SK-N-MC (cell line): ENCODE results near the gene SLC9C1.

Source experiments
- DNase-seq: peaks from one replicate; pipeline ENCODE4 v3.0.0-alpha.2; 2011; ENCODE audit warnings: low read depth, low spot score
- H3K27ac ChIP-seq: fragments of 200-600 bp; sonication (generic); 2 replicates; pipeline ENCODE4 v1.5.1; 2016; ENCODE audit warnings: mixed run types
- H3K36me3 ChIP-seq: fragments of 200-600 bp; sonication (generic); 2 replicates; pipeline ENCODE4 v1.6.1; 2017; ENCODE audit warnings: antibody characterized with exemption, low read length, mixed read lengths; ENCODE audit not compliant: insufficient read depth
- H3K4me3 ChIP-seq: fragments of 200-600 bp; sonication (generic); 2 replicates; pipeline ENCODE4 v1.5.1; 2016
- H3K9ac ChIP-seq: fragments of 200-600 bp; sonication (generic); 2 replicates; pipeline ENCODE4 v1.8.0; 2017; ENCODE audit warnings: mixed run types, mixed read lengths; ENCODE audit not compliant: insufficient read length
- H3K9me3 ChIP-seq: fragments of 200-600 bp; sonication (generic); 2 replicates; pipeline ENCODE4 v1.6.1; 2017; ENCODE audit warnings: low read depth, mild to moderate bottlenecking, antibody characterized with exemption, low read length, moderate library complexity, mixed read lengths
- EZH2 ChIP-seq: fragments of 200-600 bp; sonication (generic); IDR thresholded peaks from one replicate; pipeline ENCODE4 v1.6.1; 2017; ENCODE audit warnings: antibody characterized with exemption
- FOXP2 ChIP-seq: optimal IDR thresholded peaks from 2 replicates; pipeline ENCODE3; 2011; ENCODE audit warnings: mild to moderate bottlenecking, moderate library complexity; ENCODE audit not compliant: insufficient read depth; ENCODE audit errors: extremely low read length, control extremely low read depth
- POLR2AphosphoS5 ChIP-seq: IDR thresholded peaks from 2 replicates; pipeline ENCODE4 v1.6.1; 2012; ENCODE audit warnings: mild to moderate bottlenecking, low read depth, low read length, borderline replicate concordance

The SLC9C1 gene

GRCh38 chr3:112141293-112141692 is 152.7 kb downstream of the SLC9C1 start:
- no peak overlapping the region for H3K4me3 ChIP-seq
- no peak for DNase-seq
- no peak overlapping the region for H3K9ac ChIP-seq
- TF ChIP-seq FOXP2 (no peak), EZH2 (no peak), POLR2AphosphoS5 (no peak)
- H3K36me3 ChIP-seq: no peaks in the 10 kb centered on the region
- no peak overlapping the region for H3K27ac ChIP-seq
- no peaks in the 10 kb centered on the region for H3K9me3 ChIP-seq

GRCh38 chr3:112140584-112140983 is 153.4 kb downstream of the SLC9C1 start:
- Histone ChIP-seq H3K9ac (no peak overlapping the region), H3K27ac (no peak overlapping the region), H3K4me3 (no peak overlapping the region), H3K36me3 (no peaks in the 10 kb centered on the region), H3K9me3 (no peaks in the 10 kb centered on the region)
- TF ChIP-seq FOXP2 (no peak), POLR2AphosphoS5 (no peak), EZH2 (no peak)
- no peak for DNase-seq

GRCh38 chr3:112138219-112138969 is 155.6 kb downstream of the SLC9C1 start:
- H3K36me3 ChIP-seq: no peaks in the 10 kb centered on the region
- TF ChIP-seq EZH2 (no peak), POLR2AphosphoS5 (no peak), FOXP2 (no peak)
- no peak overlapping the region for H3K27ac ChIP-seq
- H3K4me3 ChIP-seq: no peak overlapping the region
- no peak overlapping the region for H3K9ac ChIP-seq
- H3K9me3 ChIP-seq: no peaks in the 10 kb centered on the region
- no peak for DNase-seq

DNA sequence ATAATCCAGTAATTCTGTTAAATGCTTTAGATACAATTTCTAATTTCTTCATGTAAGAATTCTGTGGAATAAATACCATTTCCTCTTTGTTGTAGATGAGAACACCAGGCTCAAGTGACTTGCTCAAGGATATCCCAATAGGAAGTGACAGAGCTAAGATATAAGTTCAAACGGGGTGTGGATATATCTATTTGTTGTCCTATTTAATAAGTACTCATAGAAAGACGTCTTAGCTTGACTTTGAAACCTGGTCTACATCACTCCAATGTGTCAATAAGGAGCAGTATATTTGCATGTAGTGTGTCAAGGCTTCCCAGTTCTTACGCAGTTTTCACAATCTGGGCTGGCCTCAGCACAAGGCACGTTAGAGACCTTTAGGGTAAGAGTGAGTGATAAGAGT is 156.2 kb downstream of the SLC9C1 start:
- no peak overlapping the region for H3K4me3 ChIP-seq
- no peak for DNase-seq
- H3K27ac ChIP-seq: no peak overlapping the region
- no peak for TF ChIP-seq EZH2
- no peak for TF ChIP-seq FOXP2
- TF ChIP-seq POLR2AphosphoS5: no peak
- H3K9ac ChIP-seq: no peak overlapping the region
- no peaks in the 10 kb centered on the region for H3K36me3 ChIP-seq
- H3K9me3 ChIP-seq: no peaks in the 10 kb centered on the region

DNA sequence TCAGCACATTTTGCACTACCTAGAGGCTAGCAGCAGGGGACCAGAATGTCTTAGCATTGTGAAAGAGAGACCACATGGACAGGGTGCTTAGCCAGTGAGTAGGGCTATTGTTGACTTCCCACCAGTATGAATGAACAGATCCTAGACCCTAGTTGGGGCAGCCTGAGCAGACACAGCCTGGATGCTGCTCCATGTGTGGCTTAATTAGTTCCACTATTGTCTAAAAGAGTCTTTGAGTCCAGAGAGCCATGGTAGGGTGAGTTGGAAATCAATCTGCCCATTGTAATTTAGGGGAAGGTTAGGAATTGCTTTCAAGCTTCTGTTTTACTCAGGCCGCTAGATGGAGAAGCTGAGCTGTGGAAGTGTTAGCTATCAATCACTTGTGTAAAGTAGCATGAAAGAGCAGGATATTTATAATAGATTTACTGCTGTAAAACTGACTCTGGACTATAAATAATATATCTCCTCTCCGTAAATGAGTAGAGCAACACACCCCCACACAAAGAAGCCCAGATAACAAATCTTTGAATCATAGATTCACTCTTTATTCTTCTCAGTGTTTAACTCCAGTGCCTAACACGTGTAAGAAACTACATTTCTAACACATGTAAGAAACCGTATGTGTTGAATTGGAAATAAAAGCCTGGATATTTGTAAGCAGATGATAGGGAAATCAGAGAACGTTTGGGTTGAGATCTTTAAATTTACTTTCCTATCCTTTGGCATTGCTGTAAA is 156.9 kb downstream of the SLC9C1 start:
- TF ChIP-seq FOXP2: no peak
- no peak for TF ChIP-seq POLR2AphosphoS5
- TF ChIP-seq EZH2: no peak

DNA sequence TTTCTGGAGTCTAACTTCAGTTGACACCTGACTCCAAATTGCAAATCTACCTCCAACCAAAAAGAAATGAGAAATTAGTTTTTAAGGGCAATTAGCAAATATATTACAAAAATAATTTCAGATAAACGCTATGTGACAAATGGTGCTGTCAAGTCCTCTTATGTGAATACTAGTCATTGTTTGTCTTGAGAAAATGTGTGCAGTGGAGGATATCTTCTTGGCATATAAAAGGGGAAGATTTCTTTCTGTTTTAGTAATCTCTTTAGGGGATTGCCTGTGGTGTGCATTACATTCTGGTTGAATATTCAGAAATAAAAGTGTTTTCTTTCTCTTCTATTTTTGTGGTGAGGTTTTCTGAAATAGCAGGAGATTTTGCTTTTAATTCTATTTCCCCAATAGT is 158.0 kb downstream of the SLC9C1 start:
- Histone ChIP-seq H3K4me3 (no peak overlapping the region), H3K9ac (no peak overlapping the region), H3K9me3 (no peaks in the 10 kb centered on the region), H3K36me3 (no peaks in the 10 kb centered on the region), H3K27ac (no peak overlapping the region)
- no peak for DNase-seq
- TF ChIP-seq EZH2 (no peak), POLR2AphosphoS5 (no peak), FOXP2 (no peak)

More for the DNA sequence above, 156.9 kb downstream of the SLC9C1 start:
- Histone ChIP-seq H3K9ac (no peak overlapping the region), H3K9me3 (no peaks in the 10 kb centered on the region), H3K36me3 (no peaks in the 10 kb centered on the region), H3K27ac (no peak overlapping the region), H3K4me3 (no peak overlapping the region)
- DNase-seq: no peak

GRCh38 chr3:112134335-112135124 is 159.5 kb downstream of the SLC9C1 start:
- Histone ChIP-seq H3K36me3 (no peaks in the 10 kb centered on the region), H3K9ac (no peak overlapping the region), H3K27ac (no peak overlapping the region), H3K4me3 (no peak overlapping the region), H3K9me3 (no peaks in the 10 kb centered on the region)
- no peak for TF ChIP-seq FOXP2
- DNase-seq: no peak

DNA sequence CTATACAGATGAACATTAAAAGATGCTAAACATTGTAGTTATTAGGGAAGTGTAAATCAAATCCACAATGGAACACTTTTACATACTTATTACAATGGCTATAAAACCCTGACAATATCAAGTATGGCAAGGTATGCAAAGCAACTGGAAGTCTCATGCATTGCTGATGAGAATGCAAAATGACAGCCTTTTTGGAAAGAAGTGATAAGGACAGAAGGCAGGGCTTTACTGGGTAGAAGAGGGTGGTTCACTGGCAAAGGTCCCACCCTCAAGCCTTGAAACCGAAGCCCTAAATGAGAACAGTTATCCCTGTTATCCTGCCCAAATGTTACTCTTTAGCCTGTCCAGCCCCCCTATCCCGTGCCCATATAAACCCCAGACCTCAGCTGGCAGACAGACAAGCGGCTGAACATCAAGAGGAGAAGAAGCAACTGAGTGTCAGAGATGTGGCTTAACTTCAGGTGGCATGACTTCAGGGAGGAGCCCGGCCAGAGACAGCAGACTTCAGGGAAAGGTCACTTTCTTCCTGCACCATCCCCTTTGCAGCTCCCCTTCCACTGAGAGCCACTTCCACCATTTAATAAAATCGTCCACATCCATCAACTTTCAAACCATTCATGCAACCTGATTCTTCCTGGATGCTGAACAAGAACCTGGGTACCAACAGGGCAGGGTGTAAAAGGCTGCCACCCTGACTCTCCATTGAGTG is 160.2 kb downstream of the SLC9C1 start:
- no peaks in the 10 kb centered on the region for H3K36me3 ChIP-seq
- TF ChIP-seq EZH2 (no peak), POLR2AphosphoS5 (no peak), FOXP2 (no peak)
- no peak overlapping the region for H3K27ac ChIP-seq
- no peak for DNase-seq
- no peak overlapping the region for H3K4me3 ChIP-seq
- no peak overlapping the region for H3K9ac ChIP-seq
- H3K9me3 ChIP-seq: no peaks in the 10 kb centered on the region
